OCI-LY3 (cell line): ENCODE results near the gene CTNNBL1.
"Not testable (repeated sequence)": the region's sequence is repeated elsewhere in the genome, so short reads cannot be mapped to it uniquely, and the experiment has no call there.

ENCODE experiments used
- H2AFZ ChIP-seq: fragments of 200-600, 300-600 bp; shearing (Covaris generic); 2 replicates; pipeline ENCODE4 v1.6.0; 2014; ENCODE audit warnings: antibody characterized with exemption, low read depth, low read length
- H3K27ac ChIP-seq: fragments of 200-600, 300-600 bp; sonication (generic); 2 replicates; pipeline ENCODE4 v1.5.1; 2014; ENCODE audit warnings: mild to moderate bottlenecking, low read length, moderate library complexity, mixed read lengths
- H3K27me3 ChIP-seq: fragments of 200-600, 300-600 bp; sonication (generic); 2 replicates; pipeline ENCODE4 v1.6.1; 2014; ENCODE audit warnings: low read depth, low read length, mixed read lengths
- H3K36me3 ChIP-seq: fragments of 200-600, 300-600 bp; sonication (generic); replicated peaks from 2 replicates; pipeline ENCODE3; 2014; ENCODE audit warnings: low read depth, low read length, mixed read lengths
- H3K4me1 ChIP-seq: fragments of 300-600, 200-600 bp; sonication (generic); 2 replicates; pipeline ENCODE4 v1.6.1; 2014; ENCODE audit warnings: low read length, mixed read lengths
- H3K4me2 ChIP-seq: fragments of 200-600, 300-600 bp; sonication (generic); 2 replicates; pipeline ENCODE4 v1.6.1; 2014; ENCODE audit warnings: low read length, mixed read lengths
- H3K4me3 ChIP-seq: fragments of 300-600, 200-600 bp; sonication (generic); 2 replicates; pipeline ENCODE4 v1.5.1; 2014; ENCODE audit warnings: antibody characterized with exemption, mild to moderate bottlenecking, low read length, moderate library complexity
- H3K79me2 ChIP-seq: fragments of 300-600, 200-600 bp; shearing (Covaris generic); 2 replicates; pipeline ENCODE4 v1.6.1; 2014; ENCODE audit warnings: mild to moderate bottlenecking, low read length, mixed read lengths
- H3K9ac ChIP-seq: fragments of 300-600, 200-600 bp; shearing (Covaris generic); 2 replicates; pipeline ENCODE4 v1.6.0; 2014; ENCODE audit warnings: mild to moderate bottlenecking, low read length, moderate library complexity
- H3K9me3 ChIP-seq: fragments of 200-600, 300-600 bp; shearing (Covaris generic); 2 replicates; pipeline ENCODE4 v1.6.1; 2014; ENCODE audit warnings: low read length, mixed read lengths; ENCODE audit not compliant: insufficient read depth
- H4K20me1 ChIP-seq: fragments of 200-600, 300-600 bp; sonication (generic); 2 replicates; pipeline ENCODE4 v1.6.1; 2016; ENCODE audit warnings: low read length, mixed read lengths; ENCODE audit not compliant: insufficient read depth
- EZH2phosphoT487 ChIP-seq: fragments of 200-600 bp; shearing (Covaris generic); IDR thresholded peaks from 2 replicates; pipeline ENCODE4 v1.6.1; 2018; ENCODE audit warnings: antibody characterized with exemption, mixed run types, low read depth
- TF ChIP-seq, protein P1 (sequence below): fragments of 200-600, 300-600 bp; sonication (generic); IDR thresholded peaks from 2 replicates; pipeline ENCODE4 v1.5.1; 2014; ENCODE audit warnings: antibody characterized with exemption, low read length, low read depth

The CTNNBL1 gene

DNA sequence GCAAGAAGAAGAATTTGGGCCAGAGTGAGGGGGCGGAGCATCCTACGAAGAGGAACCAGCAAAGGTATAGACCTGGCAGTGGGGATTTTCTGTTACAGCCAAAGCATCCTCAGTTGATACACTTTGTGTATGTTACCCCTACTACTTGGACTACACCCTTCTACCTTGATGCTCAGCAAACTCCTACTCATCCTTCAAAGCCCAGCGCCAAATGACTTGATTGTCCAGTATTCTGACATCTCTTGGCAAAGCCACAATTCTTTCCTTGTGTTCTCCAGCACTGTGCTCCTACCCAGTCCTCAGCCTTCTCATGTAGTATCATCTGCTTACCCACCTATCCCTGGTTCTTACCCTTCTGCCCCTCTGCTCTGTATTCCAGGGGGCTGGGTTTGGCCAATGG lies 21.7 kb upstream of the CTNNBL1 start:
- no peaks in the 10 kb centered on the region for H3K36me3 ChIP-seq
- no peaks in the 10 kb centered on the region for H3K9me3 ChIP-seq
- no peak overlapping the region for H3K4me2 ChIP-seq
- no peak overlapping the region for H2AFZ ChIP-seq
- no peaks in the 10 kb centered on the region for H4K20me1 ChIP-seq
- no peaks in the 10 kb centered on the region for H3K79me2 ChIP-seq
- no peaks in the 10 kb centered on the region for H3K4me1 ChIP-seq
- H3K27me3 ChIP-seq, result peaks cover 54% of the 10 kb centered on the region
- H3K27ac ChIP-seq, result no peak overlapping the region
- H3K4me3 ChIP-seq, result no peak overlapping the region
- TF ChIP-seq, protein P1, sequence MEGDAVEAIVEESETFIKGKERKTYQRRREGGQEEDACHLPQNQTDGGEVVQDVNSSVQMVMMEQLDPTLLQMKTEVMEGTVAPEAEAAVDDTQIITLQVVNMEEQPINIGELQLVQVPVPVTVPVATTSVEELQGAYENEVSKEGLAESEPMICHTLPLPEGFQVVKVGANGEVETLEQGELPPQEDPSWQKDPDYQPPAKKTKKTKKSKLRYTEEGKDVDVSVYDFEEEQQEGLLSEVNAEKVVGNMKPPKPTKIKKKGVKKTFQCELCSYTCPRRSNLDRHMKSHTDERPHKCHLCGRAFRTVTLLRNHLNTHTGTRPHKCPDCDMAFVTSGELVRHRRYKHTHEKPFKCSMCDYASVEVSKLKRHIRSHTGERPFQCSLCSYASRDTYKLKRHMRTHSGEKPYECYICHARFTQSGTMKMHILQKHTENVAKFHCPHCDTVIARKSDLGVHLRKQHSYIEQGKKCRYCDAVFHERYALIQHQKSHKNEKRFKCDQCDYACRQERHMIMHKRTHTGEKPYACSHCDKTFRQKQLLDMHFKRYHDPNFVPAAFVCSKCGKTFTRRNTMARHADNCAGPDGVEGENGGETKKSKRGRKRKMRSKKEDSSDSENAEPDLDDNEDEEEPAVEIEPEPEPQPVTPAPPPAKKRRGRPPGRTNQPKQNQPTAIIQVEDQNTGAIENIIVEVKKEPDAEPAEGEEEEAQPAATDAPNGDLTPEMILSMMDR, result no peak
- TF ChIP-seq EZH2phosphoT487, result no peak
- H3K9ac ChIP-seq, result no peak overlapping the region

DNA sequence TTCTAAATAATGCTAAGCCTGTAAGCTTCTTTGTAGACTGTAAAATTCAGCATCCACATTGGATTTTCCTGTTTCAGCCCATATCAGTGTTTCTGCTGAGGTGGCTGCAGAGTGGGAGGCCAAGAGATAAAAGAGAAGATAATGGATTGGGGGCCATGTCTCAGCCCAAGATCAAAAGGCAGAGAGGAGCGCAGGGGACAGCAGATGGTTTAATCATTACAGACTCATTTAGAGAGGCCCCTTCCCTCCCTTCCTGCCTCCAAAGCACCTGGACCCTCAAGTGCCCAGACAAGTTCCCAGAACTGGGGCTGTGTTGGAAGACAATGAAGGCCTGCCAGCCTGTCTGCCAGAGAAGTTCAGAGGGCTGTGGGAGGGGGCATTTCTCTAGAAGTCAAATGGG lies 20.4 kb upstream of the CTNNBL1 start:
- Histone ChIP-seq H3K9ac (no peak overlapping the region), H3K36me3 (no peaks in the 10 kb centered on the region), H3K27ac (no peak overlapping the region), H3K27me3 (peaks cover 65% of the 10 kb centered on the region), H3K9me3 (no peaks in the 10 kb centered on the region), H3K4me2 (no peak overlapping the region), H3K4me1 (no peaks in the 10 kb centered on the region), H3K79me2 (no peaks in the 10 kb centered on the region), H4K20me1 (no peaks in the 10 kb centered on the region), H3K4me3 (no peak overlapping the region), H2AFZ (no peak overlapping the region)
- no peak for TF ChIP-seq EZH2phosphoT487
- TF ChIP-seq, protein P1, result no peak

DNA sequence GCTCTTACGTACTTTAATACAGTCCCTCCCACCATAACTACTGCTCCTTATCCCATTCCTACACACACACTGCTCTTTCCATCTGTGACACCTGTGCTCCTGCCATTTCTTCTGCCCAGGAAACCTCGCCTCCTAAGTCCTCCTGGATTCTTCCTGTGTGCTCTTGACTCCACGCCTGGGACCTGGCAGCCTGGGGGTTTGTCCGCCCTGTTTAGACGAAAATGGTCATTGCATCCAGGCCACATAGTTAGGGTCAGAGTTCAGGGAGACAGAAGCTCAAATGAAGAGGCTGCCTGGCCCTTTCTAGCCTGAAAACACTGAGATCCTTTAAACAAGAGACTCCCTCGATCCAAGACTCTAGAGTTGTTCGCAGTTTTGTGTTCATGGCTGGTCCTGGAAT lies 17.4 kb upstream of the CTNNBL1 start:
- H3K9ac ChIP-seq, result no peak overlapping the region
- no peaks in the 10 kb centered on the region for H3K79me2 ChIP-seq
- no peak overlapping the region for H2AFZ ChIP-seq
- no peaks in the 10 kb centered on the region for H3K4me1 ChIP-seq
- peaks cover 67% of the 10 kb centered on the region for H3K27me3 ChIP-seq
- no peak overlapping the region for H3K4me3 ChIP-seq
- H3K36me3 ChIP-seq, result no peaks in the 10 kb centered on the region
- TF ChIP-seq, protein P1, result no peak
- no peak for TF ChIP-seq EZH2phosphoT487
- H3K9me3 ChIP-seq, result no peaks in the 10 kb centered on the region
- H3K4me2 ChIP-seq, result no peak overlapping the region
- no peak overlapping the region for H3K27ac ChIP-seq
- H4K20me1 ChIP-seq, result no peaks in the 10 kb centered on the region

DNA sequence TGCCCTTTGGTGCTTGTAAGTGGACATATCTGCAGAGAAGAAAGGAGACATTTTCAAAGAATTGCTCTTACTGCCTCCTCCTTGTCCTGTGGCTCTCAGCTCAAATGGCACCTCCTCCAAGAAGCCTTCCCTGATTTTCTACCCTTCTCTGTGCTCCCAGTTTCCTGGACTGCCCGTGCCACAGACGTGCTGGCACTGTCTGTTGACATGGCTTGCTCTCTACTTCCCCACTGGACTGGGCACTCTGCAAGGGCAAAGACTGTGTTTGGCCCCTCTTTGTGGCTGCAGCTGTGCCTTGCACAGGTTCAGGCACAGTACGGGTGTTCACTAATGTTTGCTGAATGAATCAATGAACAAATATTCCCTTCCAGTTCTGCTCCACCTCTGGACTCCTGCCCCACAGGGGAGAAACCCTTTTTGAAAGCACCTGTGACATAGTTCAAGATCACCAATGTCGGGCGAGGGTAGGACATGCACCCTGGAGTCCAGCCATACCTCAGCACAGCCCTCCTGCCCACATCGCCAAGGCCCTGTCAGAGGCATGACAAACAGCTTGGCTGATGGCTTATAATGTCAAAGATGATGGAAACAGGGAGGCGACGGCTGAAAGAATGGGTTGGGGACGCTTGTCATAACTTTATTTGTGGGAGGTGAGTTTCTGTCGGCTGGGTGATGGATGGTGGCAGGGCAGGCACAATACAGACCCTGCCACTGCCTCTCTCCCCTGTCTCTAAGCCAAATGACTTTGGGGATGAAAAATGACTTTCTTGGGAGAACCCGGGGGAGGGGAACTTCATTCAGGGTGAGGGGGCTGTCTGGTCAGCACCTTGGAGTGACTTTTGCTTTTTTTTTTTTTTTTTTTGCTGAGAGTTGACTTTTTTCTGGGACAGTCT lies 15.6 kb upstream of the CTNNBL1 start:
- H3K4me3 ChIP-seq, result no peak overlapping the region
- no peaks in the 10 kb centered on the region for H4K20me1 ChIP-seq
- no peak overlapping the region for H2AFZ ChIP-seq
- H3K27ac ChIP-seq, result no peak overlapping the region
- no peak overlapping the region for H3K9ac ChIP-seq
- H3K36me3 ChIP-seq, result no peaks in the 10 kb centered on the region
- TF ChIP-seq EZH2phosphoT487, result no peak
- TF ChIP-seq, protein P1, result no peak
- no peak overlapping the region for H3K4me2 ChIP-seq
- H3K9me3 ChIP-seq, result no peaks in the 10 kb centered on the region
- H3K27me3 ChIP-seq, result peaks cover 65% of the 10 kb centered on the region
- H3K79me2 ChIP-seq, result no peaks in the 10 kb centered on the region
- no peaks in the 10 kb centered on the region for H3K4me1 ChIP-seq

DNA sequence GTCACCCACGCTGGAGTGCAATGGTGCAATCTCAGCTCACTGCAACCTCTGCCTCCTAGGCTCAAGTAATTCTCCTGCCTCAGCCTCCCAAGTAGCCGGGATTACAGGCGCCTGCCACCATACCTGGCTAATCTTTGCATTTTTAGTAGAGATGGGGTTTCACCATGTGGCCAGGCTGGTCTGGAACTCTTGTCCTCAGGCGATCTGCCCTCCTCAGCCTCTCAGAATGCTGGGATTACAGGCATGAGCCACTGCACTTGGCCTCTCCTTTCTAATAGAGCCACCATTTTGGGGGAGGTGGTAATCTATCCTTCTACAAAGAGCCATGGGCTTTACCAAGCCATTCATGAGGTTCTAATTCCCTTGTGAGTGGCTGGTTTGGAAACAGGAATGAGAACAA lies 14.1 kb upstream of the CTNNBL1 start:
- not testable (repeated sequence) for H3K27ac ChIP-seq, H3K79me2 ChIP-seq, H3K4me3 ChIP-seq, H3K9me3 ChIP-seq, H3K4me2 ChIP-seq, H3K4me1 ChIP-seq, H4K20me1 ChIP-seq, H2AFZ ChIP-seq, H3K36me3 ChIP-seq, H3K9ac ChIP-seq
- peaks cover 52% of the 10 kb centered on the region for H3K27me3 ChIP-seq
